Measurements from ENCODE around the gene CTSD.
A peak's percentile ranks its signal among the peaks of the same experiment; 100 is the strongest.
"Not testable (repeated sequence)": the region's sequence is repeated elsewhere in the genome, so short reads cannot be mapped to it uniquely, and the experiment has no call there.

The CTSD gene

DNA sequence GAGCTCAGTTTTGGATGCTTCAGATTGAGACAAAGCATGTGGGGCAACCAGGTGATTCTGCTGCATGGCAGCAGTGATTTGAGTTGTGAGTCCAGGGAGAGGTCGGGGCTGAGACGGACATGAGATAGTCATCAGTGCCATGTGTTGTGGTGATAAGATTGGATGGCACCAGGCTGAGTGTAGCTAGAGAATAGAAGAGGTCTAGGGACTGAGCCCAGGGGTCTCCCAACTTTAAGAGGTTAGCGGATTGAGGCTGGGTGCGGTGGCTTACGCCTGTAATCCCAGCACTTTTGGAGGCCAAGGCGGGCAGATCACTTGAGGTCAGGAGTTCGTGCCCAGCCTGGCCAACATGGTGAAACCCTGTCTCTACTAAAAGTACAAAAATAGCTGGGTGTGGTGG lies 6.3 kb upstream of the CTSD start:
- ATAC-seq: no peak
- DNase-seq: no peak

DNA sequence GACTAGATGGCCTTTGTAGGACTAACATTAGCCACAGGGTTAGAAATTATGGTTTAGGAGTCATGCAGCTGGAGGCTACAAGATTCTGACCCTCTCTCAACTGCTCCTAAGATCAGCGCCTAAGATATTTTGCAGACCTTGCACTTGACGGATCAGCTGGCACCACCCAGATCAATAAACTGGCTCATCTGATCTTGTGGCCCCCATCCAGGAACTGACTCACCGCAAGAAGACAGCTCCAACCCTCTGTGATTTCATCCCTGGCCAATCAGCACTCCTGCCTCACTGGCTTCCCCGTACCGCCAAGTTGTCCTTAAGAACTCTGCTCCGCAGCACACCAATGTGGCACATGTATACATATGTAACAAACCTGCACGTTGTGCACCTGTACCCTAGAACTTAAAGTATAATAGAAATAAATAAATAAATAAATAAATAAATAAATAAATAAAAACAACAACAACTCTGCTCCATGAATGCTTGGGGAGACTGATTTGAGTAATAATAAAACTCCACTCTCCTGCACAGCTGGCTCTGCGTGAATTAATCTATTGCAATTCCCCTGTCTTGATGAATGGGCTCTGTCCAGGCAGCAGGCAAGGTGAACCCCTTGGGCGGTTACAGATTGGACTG lies 5.7 kb upstream of the CTSD start:
- ATAC-seq: not testable (repeated sequence)
- DNase-seq: peak; percentile 3

DNA sequence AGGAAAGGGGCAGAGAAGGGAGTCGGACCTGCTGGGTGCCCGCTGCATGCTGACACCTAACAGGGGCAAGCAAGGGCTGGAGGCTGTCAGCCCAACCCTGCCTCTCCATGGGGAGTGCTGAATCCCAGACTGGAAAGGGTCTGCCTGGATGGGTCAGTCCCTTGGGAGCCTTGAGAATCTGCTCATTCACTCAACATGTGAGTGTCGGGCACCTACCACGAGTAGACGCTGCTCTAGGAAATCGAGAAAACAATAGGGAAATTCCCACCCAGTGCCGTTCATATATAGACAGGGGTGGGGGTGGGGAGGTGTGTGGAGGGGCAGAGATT lies 4.4 kb upstream of the CTSD start:
- ATAC-seq (no peak), DNase-seq (no peak)

DNA sequence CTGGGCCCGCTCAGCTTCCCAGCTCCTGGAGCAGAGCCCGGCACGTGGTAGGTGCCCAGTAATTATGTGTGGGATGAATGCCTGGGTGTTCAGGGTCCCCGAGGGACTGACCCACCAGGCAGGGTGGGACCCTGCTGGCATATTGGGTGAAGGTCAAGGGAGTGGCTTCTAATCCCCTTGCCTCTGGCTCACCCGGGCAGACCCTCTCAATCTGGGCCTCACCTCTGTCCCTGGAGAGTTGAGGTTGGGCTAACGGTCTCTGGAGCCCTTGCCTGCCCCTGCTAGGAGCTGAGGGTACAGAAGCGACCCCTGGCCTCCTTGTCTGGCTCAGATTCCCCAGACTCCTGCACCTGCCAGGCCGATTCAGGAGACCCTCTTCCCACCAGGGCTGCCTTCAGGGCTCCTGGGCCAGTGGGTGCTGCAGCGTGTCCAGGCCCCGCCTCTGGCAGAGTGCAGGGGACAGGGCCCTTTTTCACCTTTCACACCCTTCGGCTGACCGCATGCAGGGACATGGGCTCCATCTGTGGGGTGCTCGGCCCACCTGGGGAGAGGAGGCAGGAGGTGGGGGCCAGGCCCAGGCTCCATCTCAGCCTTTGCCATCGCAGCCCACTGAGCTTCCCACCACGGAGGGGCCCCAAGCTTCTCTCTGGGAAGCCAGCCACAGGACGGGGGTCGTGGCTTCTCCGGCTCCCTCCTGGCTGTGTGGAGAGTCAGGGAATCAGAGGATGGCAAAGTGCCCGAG lies 3.8 kb upstream of the CTSD start:
- peak; percentile 3 for DNase-seq
- ATAC-seq: no peak

DNA sequence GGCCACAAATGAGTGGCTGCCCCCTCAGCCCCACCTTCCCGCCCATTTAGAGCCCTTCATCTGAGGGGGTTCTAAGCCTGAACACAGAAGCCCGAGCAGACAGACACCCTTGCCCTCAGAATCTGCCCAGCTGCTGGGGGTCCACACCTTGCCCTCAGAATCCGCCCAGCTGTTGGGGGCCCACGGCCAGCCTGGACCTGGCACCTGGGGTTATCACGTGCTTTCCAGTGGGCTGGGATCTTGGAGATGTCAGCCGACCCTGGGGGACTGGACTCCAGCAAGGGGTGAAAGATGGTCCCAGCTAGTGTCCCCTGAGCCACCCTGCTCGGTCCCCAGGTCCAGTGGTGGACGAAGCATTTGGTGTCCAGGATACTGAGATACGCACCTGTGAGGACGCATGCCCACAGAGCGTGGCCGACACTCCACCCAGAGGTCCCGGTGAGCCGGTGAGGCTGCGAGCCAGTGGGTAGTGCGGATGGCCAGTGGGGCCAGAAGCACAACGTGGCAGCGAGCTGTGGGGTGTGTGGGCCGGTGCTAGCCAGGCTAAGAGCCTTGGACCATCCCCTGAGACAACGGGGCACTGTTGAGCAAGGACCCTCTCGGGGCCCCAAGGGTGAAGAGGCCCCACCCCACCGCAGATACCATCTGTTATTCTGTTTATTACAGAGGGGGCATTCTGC lies 3.1 kb upstream of the CTSD start:
- ATAC-seq: no peak
- peak; percentile 2 for DNase-seq

DNA sequence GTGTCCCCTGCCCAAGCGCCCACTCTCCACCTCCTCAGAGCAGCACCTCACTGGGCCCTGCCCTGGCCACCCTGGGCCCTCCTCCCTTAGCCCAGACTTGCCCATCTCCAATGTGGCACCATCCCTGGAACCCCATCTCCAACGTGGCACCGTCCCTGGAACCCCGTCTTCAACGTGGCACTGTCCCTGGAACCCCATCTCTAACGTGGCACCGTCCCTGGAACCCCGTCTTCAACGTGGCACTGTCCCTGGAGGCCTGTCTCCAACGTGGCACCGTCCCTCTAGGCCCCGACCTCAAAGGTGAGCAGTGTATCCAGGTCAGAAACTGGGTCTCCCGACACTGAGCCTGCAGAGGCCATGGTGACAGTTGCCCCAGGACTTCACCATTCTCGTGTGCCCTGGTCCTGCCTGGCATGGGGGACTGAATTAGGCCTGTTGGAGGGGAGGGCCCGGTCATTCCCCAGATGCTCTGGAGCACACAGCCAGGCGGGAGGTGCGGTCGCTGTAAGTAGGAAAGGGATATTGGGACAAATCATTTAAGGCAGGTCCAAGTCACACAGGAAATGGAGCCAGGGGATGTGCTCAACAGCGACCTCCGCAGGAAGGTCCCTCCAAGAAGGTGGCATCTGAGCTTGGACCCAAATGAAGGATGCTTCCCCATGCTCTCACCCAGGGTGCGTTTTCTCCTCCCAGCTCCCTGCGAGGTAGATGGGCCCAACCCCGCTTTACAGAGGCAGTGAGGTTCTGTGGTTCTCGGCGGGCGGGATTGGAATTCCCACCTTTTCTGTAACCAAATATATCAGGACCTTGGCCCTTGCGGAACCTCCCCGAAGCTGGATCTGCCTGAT lies 2.4 kb upstream of the CTSD start:
- DNase-seq: no peak
- ATAC-seq: no peak

DNA sequence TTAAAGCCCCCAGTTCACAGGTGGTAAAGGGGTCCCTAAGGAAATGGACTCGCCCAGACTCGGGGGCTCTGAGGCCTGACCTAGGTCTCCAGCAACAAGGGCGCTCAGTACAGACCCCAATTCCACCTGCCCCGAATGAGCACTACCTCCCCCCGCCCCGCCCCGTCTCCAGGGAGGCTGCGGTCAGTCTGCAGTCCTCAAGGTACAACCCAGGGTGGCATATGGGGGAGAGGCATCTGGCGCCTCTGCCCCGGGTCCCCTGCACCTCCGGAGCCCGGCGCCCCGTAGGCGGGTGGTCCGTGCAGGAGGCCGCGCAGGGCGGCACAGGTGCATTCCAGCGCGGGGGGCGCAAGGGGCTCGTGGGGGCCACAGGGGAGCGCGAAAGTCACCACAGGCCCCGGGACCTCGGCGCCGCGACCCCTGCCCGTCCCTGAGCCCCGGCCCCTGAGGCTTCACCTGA lies 361 bp downstream of the CTSD start:
- DNase-seq: no peak
- peak; percentile 5 for ATAC-seq

DNA sequence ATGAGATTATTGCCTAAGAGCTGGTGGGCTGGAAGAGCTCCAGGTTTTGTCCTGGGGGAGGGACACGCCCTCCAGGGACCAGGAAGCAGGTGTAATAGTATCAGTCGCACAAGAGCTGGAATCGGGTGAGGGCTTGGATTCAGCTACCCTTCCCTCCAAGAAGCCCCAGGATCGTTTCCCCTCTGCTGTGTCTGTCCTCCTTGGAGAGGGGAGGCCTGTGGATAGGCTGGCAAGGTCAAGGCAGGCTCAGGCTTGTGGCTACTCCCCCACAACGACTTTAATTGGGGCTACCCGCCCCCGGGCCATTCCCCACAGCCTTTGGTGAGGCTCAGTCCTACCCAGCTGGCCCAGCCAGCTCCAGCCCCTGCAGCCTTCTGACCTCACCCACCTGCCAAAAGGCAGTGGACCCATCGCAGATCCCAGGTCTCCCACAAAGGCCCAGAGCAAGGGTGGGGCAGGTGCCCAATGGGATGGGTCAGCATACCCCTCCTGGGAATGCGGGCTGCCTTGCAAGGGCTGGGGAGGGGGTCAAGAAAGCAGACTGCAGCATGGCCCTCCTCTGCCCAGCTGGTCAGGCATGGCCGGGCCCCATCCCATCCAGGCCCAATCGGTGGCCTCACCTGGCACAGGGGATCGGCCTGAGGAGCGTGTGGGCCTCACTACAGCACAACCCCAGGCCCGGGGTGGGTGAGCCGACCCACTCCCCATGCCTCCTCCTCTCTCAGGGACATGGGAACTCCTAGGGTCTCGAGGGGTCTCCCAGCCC lies 1.0 kb downstream of the CTSD start:
- ATAC-seq: no peak

DNA sequence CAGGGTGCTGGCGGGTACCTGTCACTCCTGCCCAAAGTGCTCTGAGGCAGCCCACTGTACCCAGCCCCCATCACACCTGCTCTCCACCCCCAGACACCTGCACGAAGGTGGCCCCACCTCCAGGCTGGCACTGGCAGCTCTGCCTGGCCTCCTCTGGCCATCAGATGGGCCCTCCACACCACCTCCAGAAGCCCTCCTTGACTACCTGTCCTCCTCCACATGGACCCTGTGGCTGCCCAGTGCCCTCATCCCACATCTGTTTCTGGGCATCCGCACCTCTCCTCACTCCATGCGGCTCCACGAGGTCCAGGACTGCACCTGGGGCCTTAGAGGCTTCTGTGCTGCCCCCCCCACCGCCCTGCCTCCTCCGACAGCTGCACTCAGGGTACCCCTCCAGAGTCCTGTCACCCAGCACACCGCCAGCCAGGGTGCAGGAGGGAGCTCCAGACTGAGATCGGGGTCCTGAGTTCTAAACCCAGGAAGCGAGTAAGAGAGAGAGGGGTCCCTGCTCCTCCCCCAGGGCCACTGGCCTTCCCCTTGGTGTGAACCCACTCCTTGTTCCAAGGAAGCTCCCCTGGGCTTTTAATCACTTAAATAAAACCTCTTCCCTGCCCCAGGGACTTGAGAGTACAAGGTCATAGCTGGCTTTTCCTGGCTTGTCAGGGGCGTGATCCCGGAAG lies 1.7 kb downstream of the CTSD start:
- DNase-seq (no peak), ATAC-seq (no peak)

More for the DNA sequence above, 1.0 kb downstream of the CTSD start:
- no peak for DNase-seq

DNA sequence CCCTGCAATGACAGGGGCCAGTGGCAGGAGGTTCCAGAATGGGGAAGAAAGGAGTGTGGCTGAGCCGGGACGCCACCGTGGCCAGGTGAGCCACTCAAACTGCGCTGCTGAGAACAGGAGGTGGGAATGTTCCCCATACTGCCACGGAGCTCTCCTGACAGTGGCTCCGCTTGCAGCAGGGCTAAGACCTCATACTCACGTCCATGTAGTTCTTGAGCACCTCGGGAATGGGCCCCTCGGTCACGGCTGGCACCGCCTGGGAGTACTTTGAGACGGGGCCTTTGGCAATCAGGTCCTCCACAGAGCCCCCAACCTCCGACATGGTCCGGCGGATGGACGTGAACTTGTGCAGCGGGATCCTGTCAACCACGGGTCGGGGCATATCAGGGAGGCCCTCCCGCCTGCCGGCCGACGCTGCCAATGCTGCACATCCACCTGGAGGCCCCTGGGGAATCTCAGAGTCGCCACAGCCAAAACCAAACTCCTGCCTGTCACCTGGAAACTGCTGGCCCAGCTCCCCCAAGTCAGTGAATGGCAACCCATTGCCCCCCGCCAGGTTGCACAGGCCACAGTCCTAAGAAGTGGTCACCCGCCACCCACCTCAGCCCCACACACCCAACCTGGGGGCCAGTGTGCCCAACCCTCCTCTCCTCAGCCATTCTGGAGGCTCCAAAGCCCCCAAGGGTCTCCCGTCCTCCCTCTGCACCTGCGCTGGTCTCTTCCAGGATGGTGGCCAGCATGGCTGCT lies 2.4 kb downstream of the CTSD start:
- ATAC-seq (no peak), DNase-seq (no peak)

DNA sequence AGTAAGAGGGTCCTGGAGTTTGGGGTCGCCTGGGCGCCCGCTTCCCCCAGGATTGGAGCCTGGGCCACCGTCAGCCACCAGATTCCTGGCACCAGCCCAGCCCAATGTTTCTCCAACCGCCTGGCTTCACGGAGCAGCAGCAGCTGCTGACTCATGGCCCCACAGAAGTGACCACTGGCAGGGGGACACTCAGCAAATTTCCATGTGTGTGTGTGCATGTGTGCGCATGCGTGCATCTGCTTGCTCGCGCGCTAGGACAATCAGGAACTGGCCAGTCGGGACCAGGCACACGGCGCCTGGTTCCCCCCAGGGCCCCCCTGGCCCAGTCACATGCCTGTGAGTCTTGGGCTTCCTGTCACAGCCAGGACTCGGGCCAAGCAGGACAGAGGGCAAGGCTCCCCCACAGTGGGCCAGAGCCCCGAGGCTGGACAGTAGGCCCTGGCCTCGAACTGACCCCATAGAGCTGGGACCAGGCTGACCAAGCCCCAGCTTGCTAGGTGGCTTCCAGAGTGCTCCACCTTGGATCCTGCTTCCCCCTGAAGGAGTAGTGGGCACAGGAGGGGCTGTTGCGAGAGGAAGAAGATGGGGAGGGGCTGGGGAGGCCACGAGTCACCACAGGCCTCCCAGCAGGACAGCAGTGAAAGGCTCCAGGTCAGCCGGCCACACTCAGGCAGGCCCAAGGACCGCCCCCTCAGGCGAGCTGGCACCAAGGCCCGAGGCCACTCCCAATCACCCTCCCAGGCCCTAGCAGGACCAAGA lies 3.2 kb downstream of the CTSD start:
- no peak for ATAC-seq
- DNase-seq: no peak

DNA sequence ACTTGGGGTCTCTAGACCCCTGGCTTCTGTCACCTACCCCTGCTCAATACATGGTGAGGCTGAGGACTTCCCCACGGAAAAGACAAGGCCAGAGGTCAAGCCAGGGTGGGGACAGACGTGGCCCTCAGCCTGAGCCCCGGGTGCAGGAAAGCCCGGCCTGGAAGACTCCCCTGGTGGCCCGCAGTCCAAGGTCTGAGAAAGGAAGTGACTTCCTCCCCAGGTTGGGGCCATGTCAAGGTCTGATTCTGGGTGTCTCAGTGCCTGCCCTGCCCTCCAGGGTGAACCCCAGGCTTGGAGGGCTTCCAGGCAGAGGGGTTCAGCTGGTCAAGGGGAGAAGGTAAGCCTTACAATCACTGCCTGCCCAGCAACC lies 3.9 kb downstream of the CTSD start:
- DNase-seq (no peak), ATAC-seq (no peak)

DNA sequence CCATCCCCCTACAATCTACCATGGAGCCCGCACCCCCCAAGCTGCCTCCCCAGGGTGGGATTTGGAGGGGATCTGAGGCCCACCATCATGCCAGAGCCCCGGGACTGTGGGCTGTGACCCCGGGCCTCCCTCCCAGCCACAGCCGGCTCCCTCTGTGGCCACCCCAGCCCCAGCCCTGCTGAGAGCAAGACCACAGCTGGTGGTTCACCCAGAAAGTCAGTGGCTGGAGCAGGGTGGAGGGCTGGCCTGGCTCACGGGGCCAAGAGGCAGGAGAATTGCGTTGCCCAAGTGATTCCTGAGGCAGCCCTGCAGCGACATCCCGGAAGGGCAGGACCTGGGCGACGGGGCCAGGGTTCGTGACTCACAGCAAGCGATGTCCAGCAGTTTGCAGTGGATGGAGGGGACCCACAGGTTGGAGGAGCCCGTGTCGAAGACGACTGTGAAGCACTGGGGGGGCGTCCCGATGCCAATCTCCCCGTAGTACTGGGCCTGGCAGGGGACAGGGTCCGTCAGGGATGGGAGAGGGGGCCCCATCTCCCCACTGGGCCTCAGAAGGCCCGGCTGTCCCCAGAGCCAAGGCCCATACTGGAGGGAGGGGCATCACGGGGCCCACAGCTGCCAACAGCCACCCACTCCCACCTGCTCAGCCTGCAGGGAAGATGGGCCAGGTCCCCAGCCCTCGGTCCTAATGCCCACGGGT lies 4.4 kb downstream of the CTSD start:
- DNase-seq (no peak), ATAC-seq (no peak)

DNA sequence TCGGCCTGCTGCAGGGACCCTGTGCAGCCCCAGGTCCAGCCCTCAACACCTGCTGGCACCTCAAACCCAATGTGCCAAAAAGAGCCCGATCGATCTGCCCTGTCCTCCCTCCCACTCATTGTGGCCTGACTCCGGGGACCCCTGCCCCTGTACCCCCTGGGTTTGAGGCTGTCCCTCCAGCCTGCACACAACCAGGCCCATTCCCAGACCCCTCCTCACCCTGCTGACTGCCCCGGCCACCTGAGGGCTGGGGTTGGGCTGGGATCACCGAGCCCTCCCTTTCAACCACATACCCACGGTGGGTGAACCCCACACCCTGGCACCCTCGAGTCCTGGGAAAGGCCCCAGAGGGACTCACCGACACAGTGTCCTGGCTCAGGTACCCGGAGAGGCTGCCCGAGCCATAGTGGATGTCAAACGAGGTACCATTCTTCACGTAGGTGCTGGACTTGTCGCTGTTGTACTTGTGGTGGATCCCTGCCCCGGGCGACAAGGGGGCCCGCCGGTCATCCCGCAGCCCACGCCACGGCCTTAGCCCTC lies 5.0 kb downstream of the CTSD start:
- ATAC-seq (no peak), DNase-seq (no peak)

DNA sequence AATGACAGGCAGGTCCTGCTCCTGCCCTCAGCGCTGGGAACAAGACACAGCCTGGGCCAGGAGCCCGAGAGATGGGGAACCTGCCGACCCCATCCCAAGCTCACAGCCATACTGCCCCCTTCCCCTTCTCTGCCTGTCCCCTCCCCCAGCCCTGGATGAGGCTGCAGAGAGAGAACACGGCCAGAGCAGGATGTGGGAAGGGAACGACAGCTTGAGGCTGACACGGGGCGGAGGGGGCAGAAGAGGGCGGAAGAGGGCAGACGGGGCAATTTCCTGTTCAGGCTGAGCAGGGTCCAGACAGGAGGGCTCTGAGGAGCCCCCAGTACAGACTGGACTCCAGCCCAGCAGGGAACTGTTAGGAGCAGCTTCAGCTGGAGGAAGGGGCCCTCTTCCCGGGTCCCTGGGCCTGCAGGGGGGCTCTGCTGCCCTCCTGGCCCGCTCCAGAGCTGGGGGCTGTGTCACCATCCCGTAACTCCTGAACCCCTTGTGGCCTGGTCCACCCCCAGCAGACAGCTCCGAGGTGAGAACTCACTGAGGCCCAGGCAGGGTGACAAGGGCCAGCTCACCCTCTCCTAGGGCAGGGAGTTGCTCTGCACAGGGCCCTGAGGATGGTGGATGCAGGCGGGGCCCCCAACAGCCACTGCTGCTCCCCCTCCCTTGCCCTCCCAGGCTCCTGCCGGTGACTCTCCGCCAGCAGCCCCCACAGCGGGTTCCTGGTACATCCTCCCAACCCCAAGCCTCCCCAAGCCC lies 5.7 kb downstream of the CTSD start:
- DNase-seq (peak; percentile 74), ATAC-seq (peak; percentile 85)

DNA sequence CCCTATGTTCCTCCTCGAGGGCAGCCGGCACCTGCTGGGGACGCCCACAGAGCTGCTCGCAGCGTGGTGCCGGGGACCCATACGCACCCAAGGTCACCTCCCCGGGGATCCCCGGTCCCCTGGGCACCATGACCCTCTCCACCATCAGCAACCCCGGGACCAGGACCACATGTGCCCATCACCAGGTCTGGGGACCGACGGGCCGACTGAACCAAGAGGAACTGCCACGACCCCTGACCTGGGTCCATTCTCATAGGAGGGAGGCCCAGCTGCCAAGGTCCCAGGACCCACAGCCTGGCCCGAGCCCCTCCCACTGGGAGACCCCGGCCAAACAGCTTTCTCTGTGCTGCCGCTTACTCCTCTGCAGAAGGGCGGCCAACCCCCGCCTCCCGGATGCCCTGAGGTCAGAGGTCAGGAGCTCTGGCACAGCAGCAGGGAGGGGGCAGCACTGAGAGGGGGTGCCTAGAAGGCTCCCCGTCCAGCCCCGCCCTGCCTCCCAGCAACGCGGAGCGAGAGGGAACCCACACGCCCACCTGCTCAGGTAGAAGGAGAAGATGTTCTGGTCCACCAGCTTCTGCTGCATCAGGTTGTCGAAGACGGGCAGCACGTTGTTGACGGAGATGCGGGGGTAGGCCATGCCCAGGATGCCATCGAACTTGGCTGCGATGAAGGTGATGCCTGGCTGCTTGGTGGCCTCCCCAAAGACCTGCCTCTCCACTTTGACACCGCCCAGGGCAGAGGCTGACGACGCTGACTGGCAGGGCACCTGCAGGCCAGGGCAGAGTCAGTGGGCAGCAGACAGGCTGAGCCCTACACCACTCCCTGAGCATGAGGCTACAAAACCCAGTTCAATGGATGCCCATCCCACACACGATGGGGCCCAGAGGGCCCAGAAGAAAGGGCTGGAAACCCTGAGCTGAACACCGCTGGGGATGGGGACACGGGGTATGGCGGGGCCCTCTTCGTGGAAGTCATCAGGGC lies 6.6 kb downstream of the CTSD start:
- ATAC-seq (peak; percentile 8), DNase-seq (peak; percentile 43)
